Measurements from ENCODE around the gene TM9SF3. TPM values are rescaled to one million over a fixed set of nuclear protein-coding genes. Genes with fewer than 3 reads are reported as not detected.
A peak's percentile ranks its signal among the peaks of the same experiment; 100 is the strongest.

Gene TM9SF3
- total RNA-seq, 1 donor from 2014 or later = 81.7 TPM

DNA sequence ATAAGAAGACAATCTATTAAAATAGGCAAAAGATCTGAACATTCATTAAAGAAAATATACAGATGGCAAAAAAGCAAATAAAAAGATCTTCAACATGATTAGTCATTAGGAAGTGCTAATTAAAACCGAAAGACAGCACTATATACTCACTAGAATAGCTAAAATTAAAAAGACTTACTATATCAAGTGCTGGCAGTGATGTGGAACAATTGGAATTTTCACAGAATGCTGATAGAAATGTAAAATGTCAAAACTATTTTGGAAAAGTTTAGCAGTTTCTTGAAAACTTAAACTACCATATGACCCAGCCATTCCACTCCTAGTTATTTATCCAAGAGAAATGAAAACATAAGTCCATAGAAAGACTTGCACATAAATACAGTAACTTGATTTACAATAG lies 48.1 kb downstream of the TM9SF3 start:
- H3K27me3 Mint-ChIP-seq (ENCODE audit: insufficient read depth) = peaks cover 2% of the 10 kb centered on the region
- H3K9me3 Mint-ChIP-seq = no peaks in the 10 kb centered on the region
- peaks cover 4% of the 10 kb centered on the region for H3K4me1 Mint-ChIP-seq (ENCODE audit: low read depth)
- peaks cover 27% of the 10 kb centered on the region for H3K36me3 Mint-ChIP-seq (ENCODE audit: low read depth)
- no peak overlapping the region for H3K4me3 Mint-ChIP-seq
- intact Hi-C loops (cut with micrococcal nuclease) = no loop called here
- H3K27ac Mint-ChIP-seq = no peak overlapping the region
- DNase-seq (ENCODE audit: low spot score) = no peak

DNA sequence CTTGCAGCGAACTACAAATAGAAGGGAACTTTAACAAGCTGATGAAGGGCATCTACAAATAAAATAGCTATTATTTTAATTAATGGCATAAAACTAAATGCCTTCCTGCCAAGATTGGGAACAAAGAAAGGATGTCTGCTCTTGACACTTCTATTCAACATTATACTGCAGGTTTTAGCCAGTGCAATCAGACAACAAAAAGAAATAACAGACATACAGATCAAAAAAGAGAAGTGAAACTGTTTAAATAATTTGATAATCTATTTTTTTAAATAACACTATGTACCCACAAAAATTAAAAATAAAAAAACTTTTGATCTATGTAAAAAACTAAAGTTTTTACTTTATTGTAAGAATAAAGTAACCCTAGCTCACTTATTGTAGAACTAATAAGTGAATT lies 50.7 kb downstream of the TM9SF3 start:
- DNase-seq (ENCODE audit: low spot score) = no peak
- Mint-ChIP-seq H3K9me3 (no peaks in the 10 kb centered on the region), H3K27ac (no peak overlapping the region), H3K4me3 (no peak overlapping the region), H3K27me3 (ENCODE audit: insufficient read depth) (no peaks in the 10 kb centered on the region), H3K36me3 (ENCODE audit: low read depth) (peaks cover 22% of the 10 kb centered on the region), H3K4me1 (ENCODE audit: low read depth) (peaks cover 4% of the 10 kb centered on the region)
- intact Hi-C loops (cut with micrococcal nuclease) = no loop called here

DNA sequence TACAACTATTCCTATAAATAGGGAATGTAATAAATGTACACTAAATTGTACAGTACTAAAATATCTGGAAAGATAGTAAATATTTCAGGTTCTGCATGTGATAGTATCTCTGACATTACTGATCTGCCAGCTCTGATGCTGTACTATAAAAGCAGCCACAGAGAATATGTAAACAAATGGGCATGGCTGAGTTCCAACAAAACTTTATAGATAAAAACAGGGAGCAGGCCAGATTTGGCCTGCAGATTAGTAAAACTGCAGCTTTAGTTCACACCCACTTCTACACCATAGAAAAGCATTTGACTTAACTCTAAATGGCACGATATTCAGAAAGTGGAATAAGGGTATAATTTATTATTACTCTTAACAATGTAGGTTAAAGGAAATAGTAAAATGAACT lies 54.3 kb downstream of the TM9SF3 start:
- no peak for DNase-seq (ENCODE audit: low spot score)
- intact Hi-C loops (cut with micrococcal nuclease) = no loop called here
- H3K9me3 Mint-ChIP-seq = no peaks in the 10 kb centered on the region
- H3K36me3 Mint-ChIP-seq (ENCODE audit: low read depth) = peaks cover 16% of the 10 kb centered on the region
- H3K27me3 Mint-ChIP-seq (ENCODE audit: insufficient read depth) = no peaks in the 10 kb centered on the region
- no peak overlapping the region for H3K27ac Mint-ChIP-seq
- no peak overlapping the region for H3K4me3 Mint-ChIP-seq
- H3K4me1 Mint-ChIP-seq (ENCODE audit: low read depth) = peaks cover 4% of the 10 kb centered on the region

DNA sequence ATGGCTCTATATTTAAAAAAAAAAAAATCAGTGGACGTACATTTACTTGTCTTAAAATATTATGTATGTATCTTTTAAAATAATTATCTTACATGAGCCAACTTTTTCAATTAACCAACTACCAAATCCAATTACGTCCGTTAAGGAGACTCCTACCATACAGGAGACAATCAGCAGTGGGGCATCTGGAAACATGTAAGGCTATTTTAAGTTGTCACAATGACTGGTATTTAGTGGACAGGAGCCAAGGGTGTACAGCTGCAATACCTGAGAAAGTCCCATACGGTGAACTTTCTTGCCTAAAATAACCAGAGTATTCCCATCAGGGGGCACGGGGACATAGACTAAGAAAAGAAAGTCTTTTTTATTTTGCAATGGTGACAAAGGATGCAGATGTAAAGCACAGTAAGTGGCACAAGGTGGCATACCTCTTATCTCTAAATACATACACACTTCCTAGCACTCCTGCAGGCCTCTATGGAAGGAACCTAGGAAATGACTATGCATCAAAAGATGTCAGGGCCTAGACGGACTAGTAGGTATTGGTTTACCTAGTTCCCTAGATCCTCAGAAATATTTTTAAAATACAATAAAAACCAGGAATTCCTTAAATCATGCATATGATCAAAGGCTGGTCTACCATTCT lies 57.1 kb downstream of the TM9SF3 start:
- Mint-ChIP-seq H3K27me3 (ENCODE audit: insufficient read depth) (no peaks in the 10 kb centered on the region), H3K4me3 (no peak overlapping the region), H3K27ac (no peak overlapping the region), H3K4me1 (ENCODE audit: low read depth) (no peaks in the 10 kb centered on the region), H3K36me3 (ENCODE audit: low read depth) (peaks cover 28% of the 10 kb centered on the region), H3K9me3 (no peaks in the 10 kb centered on the region)
- intact Hi-C loops (cut with micrococcal nuclease) = no loop called here
- no peak for DNase-seq (ENCODE audit: low spot score)

DNA sequence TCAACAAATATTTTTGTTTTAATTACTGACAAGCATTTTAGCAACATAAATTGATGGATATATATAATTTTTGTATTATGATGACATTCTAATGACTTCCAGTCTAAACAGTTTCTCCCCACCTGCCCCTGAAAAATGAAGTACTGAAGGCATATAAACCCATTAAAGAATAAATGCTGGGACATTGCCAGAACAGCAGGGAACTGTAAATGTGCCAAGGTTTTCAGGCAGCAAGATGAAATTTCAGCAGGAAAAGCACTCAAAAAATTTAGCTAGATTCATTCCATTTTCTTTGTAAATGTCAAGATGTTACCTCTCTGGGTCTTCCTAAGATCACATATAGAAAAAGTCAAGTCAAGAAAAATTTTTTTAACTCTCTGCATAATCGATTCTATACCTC lies 62.1 kb downstream of the TM9SF3 start:
- intact Hi-C loops (cut with micrococcal nuclease) = no loop called here
- H3K27ac Mint-ChIP-seq = no peak overlapping the region
- no peaks in the 10 kb centered on the region for H3K4me1 Mint-ChIP-seq (ENCODE audit: low read depth)
- H3K9me3 Mint-ChIP-seq = no peaks in the 10 kb centered on the region
- no peak for DNase-seq (ENCODE audit: low spot score)
- no peak overlapping the region for H3K4me3 Mint-ChIP-seq
- H3K36me3 Mint-ChIP-seq (ENCODE audit: low read depth) = peaks cover 44% of the 10 kb centered on the region
- H3K27me3 Mint-ChIP-seq (ENCODE audit: insufficient read depth) = no peaks in the 10 kb centered on the region

DNA sequence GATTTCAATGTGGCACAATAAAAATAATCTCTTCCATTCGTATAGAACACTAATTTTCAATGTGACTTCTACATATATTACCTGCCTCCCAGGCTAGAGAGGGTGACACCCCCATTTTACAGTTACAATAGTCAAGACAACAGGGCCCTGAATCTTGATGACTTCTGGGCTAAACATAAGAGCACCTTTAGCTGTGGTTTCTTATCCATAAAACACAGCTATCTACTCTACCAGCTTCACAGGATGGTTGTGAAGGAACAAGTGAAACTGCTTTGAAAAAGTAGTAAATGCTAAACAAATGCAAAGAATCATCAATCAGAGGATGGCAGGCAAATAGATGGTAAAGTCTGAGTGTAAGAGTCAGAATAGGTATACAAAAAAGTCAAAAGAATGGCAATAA lies 69.5 kb downstream of the TM9SF3 start:
- Mint-ChIP-seq H3K4me1 (ENCODE audit: low read depth) (peaks cover 7% of the 10 kb centered on the region), H3K27me3 (ENCODE audit: insufficient read depth) (peaks cover 18% of the 10 kb centered on the region), H3K9me3 (no peaks in the 10 kb centered on the region), H3K36me3 (ENCODE audit: low read depth) (peaks cover 13% of the 10 kb centered on the region), H3K4me3 (no peak overlapping the region), H3K27ac (no peak overlapping the region)
- intact Hi-C loops (cut with micrococcal nuclease) = loop anchor here (10.0 kb wide), 1 partner anchor 698 kb away; no protein-coding TSS in a partner anchor
- no peak for DNase-seq (ENCODE audit: low spot score)

DNA sequence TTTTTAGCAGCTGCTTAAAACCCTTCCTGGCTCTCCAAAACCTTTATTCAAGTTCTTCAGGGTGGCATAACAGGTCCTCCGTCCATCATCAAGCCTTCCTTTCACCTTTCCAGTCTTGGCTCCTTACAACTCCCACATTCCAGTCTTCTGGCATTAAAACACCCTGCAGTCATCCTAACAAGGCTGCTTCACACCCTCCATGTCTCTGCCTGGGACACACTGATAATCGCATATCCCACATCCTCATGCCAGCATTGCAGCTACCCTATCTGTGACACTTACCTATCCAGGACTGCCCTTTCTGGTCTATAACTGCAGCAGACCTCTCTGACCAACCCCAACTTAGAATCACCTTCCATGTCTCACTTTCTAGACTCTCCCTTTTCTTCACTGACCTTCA lies 70.5 kb downstream of the TM9SF3 start:
- no peak overlapping the region for H3K4me3 Mint-ChIP-seq
- intact Hi-C loops (cut with micrococcal nuclease) = loop anchor here (10.0 kb wide), 1 partner anchor 698 kb away; no protein-coding TSS in a partner anchor
- H3K4me1 Mint-ChIP-seq (ENCODE audit: low read depth) = peaks cover 7% of the 10 kb centered on the region
- peaks cover 10% of the 10 kb centered on the region for H3K36me3 Mint-ChIP-seq (ENCODE audit: low read depth)
- no peaks in the 10 kb centered on the region for H3K9me3 Mint-ChIP-seq
- peaks cover 27% of the 10 kb centered on the region for H3K27me3 Mint-ChIP-seq (ENCODE audit: insufficient read depth)
- no peak overlapping the region for H3K27ac Mint-ChIP-seq
- DNase-seq (ENCODE audit: low spot score) = no peak

DNA sequence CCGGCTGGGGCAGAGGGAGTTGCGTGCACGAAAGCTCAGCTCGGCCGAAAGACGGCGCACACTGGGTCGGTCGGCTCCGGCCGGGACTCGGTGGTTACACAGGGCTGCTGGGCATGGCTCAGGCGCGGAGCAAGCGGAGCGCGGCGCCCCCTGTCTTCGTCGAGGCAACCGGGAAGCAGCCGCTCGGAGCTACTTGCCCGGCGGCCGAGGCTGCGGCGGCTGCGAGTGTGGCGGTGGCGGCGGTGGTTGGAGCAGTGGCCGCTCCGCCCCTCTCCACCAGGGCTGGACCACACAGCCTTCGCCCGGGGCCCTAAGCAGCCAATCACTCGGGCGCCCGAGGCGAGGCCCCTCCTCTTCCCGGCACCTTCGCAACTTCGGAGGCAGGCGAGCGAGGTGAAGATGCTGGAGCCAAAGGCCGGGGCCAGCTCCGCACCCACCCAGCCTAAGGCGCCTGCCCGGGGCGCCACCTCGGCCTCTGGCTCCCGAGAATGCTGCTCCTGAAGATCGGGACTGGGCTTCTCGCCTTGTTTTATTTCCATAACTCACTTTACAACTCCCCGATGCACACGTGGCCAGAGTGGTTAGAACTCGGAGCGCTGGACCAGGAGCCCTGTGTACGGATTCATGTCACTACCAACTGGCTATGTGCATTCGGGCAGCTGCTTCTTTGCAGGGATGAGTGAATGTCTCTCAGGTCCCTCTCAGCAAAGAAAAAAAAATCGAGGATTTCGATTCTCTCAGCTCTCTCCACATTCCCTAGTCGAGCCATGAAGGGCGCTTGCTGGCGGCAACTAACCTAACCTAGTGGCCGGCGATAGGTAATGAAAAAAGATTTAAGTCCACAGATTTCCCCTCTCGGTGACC lies 72.9 kb downstream of the TM9SF3 start, which contains the start of gene TLL2:
Gene TLL2 (minus strand): TSS at position 229 of the 864 bp plus-strand sequence. CDS start 241 bp downstream, outside the sequence.
- Mint-ChIP-seq H3K4me3 (peak within 1 kb of the TSS; percentile 66), H3K27ac (no peak within 1 kb of the TSS), H3K4me1 (ENCODE audit: low read depth) (peaks cover 7% of the 10 kb centered on the region), H3K27me3 (ENCODE audit: insufficient read depth) (peaks cover 33% of the 10 kb centered on the region), H3K9me3 (no peaks in the 10 kb centered on the region), H3K36me3 (ENCODE audit: low read depth) (peaks cover 5% of the 10 kb centered on the region)
- intact Hi-C loops (cut with micrococcal nuclease) = loop anchor here (2.0 to 10.0 kb wide), 3 partner anchors 75 to 701 kb away; no protein-coding TSS in a partner anchor
- DNase-seq (ENCODE audit: low spot score) = peak; percentile 63

DNA sequence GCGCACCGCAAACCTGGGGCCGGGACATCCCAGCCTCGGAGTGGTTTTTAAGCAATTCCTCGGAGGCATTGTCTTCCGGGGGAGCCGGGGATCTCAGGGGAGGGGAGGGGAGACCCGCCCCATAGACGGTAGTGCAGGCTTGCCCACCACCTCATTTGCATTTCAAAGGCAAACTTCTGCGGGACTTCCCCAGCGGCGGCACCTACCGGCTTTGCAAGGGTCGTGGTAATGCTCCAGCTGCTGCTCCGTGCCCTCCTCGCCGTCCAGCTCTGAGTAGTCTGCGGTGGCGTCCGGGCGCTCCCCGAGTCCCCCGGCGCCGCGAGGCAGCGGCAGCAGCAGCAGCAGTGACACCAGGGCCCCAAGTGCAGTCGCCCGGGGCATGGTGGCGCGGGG lies 73.5 kb downstream of the TM9SF3 start:
- Mint-ChIP-seq H3K36me3 (ENCODE audit: low read depth) (peaks cover 2% of the 10 kb centered on the region), H3K27me3 (ENCODE audit: insufficient read depth) (peaks cover 33% of the 10 kb centered on the region), H3K4me3 (peak overlapping the region; percentile 64), H3K4me1 (ENCODE audit: low read depth) (peaks cover 7% of the 10 kb centered on the region), H3K9me3 (no peaks in the 10 kb centered on the region), H3K27ac (no peak overlapping the region)
- intact Hi-C loops (cut with micrococcal nuclease) = loop anchor here (2.0 to 10.0 kb wide), 2 partner anchors 318 to 702 kb away; no protein-coding TSS in a partner anchor
- DNase-seq (ENCODE audit: low spot score) = peak; percentile 31

DNA sequence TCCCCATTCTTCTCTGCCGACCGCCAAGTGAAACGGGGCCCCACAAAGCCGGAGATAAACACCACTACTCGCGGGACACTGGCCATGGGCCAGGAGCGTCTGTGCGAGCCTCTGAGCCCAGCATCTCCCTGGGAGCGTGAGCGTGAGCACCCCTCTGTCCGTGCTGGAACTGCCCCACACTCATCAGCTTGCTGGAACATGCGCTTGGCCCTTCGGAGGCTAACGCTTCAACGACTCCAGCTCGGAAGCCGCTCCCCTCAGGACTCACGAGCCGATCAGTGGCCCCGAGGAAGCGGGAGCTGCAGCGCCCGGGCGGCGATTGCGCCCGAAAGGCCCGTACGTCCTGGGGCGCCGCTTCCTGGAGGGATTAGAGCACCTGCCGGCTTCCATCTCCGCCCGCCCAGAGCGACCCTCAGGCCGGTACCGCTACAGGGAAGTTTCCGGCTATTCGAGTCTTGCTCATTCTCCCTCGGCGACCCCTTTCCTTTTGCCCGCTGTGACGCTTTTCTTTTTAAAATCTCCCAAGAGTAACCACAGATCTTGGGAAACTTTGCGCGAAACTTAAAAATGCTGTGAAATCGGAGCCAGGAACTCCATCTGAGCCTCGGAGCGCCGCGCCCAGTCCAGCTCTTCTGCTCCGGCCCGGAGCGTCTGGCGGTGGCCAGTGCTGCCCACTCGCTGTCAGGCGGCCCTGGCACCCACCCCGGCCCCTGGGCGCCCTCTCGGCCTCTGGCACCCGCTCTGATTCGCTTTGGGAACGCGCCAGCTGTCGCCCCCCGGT lies 74.1 kb downstream of the TM9SF3 start:
- peak overlapping the region; percentile 64 for H3K4me3 Mint-ChIP-seq
- intact Hi-C loops (cut with micrococcal nuclease) = loop anchor here (2.0 to 10.0 kb wide), 2 partner anchors 318 to 702 kb away; no protein-coding TSS in a partner anchor
- peaks cover 7% of the 10 kb centered on the region for H3K4me1 Mint-ChIP-seq (ENCODE audit: low read depth)
- H3K27ac Mint-ChIP-seq = no peak overlapping the region
- H3K9me3 Mint-ChIP-seq = no peaks in the 10 kb centered on the region
- H3K36me3 Mint-ChIP-seq (ENCODE audit: low read depth) = no peaks in the 10 kb centered on the region
- peaks cover 35% of the 10 kb centered on the region for H3K27me3 Mint-ChIP-seq (ENCODE audit: insufficient read depth)
- no peak for DNase-seq (ENCODE audit: low spot score)

DNA sequence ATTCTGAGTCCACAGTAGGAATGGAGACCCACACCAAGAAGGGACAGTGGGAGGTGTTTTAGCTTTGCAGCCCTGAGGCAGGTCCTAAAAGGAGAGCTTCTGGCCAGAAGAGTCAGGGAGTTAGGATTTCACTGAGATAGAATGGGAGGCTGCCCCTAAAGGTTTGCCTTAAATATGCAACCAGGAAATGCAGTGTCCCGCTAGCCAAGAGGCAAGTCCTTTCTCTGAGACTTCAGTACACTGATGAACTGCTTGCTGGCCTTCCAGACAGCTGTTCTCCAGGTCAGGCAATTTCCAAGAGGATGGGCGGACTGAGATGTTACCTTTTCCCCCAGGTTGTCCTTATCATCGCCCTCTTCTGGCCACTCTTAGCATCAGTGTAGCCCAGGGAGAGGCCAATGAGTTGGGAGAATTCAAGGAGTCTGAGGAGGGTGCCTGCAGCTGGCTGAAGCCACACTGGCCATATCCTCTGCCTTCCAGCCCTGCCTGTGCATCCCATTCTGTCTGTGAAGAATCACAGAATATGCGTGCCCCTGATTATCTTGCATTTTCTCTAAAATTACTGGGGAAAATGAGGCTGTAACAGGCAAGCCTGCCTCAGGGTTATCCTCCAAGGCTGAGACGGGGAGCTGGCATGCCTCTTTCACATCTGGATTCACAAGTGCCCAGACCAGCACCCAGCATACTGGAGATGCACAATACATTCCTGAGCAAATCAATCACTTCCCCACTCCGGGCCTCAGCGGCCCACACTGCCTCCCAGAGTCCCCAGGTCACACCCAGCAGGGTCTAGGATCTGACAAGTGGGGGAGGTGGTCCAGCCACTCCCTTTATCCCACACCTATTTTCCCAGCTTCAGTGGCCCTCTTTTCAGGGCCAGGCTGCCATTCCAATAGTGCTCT lies 75.5 kb downstream of the TM9SF3 start:
- Mint-ChIP-seq H3K4me3 (no peak overlapping the region), H3K27ac (no peak overlapping the region), H3K36me3 (ENCODE audit: low read depth) (no peaks in the 10 kb centered on the region), H3K4me1 (ENCODE audit: low read depth) (peaks cover 7% of the 10 kb centered on the region), H3K9me3 (no peaks in the 10 kb centered on the region), H3K27me3 (ENCODE audit: insufficient read depth) (peaks cover 42% of the 10 kb centered on the region)
- intact Hi-C loops (cut with micrococcal nuclease) = loop anchor here (1.0 to 10.0 kb wide), 3 partner anchors 115 to 704 kb away; no protein-coding TSS in a partner anchor
- no peak for DNase-seq (ENCODE audit: low spot score)
